NCI-H2227 (cell line): ENCODE results near the gene CLEC9A.
"Not testable (repeated sequence)": the region's sequence is repeated elsewhere in the genome, so short reads cannot be mapped to it uniquely, and the experiment has no call there.

Experiments used
- DNase-seq: peaks from one replicate; lab custom pipeline; 2025; ENCODE audit not compliant: unreplicated experiment; lab: John Stamatoyannopoulos, UW

The CLEC9A gene

GRCh38 chr12:10030446-10030845 lies at the start of gene CLEC9A:
TSS of gene CLEC9A (plus strand) at chr12:10030682. CDS start at chr12:10052688, 22,006 bp downstream.
- DNase-seq, result no peak

- DNase-seq, result no peak
Measured at GRCh38 chr12:9991876-9992275, 38.6 kb upstream of the CLEC9A start.

- no peak for DNase-seq
Measured at GRCh38 chr12:9992296-9992695, 38.2 kb upstream of the CLEC9A start.

- no peak for DNase-seq
Measured at GRCh38 chr12:9999016-9999415, 31.5 kb upstream of the CLEC9A start, which contains the start of gene CLEC1B. TSS of gene CLEC1B (minus strand) at chr12:9999121. CDS start at chr12:9999100, 21 bp downstream.

GRCh38 chr12:10001171-10001776 lies 29.2 kb upstream of the CLEC9A start:
- no peak for DNase-seq

- no peak for DNase-seq
Measured at GRCh38 chr12:10012630-10013330, 17.7 kb upstream of the CLEC9A start.

- no peak for DNase-seq
Measured at GRCh38 chr12:10015450-10015849, 15.0 kb upstream of the CLEC9A start.

- no peak for DNase-seq
Measured at GRCh38 chr12:10016881-10017280, 13.6 kb upstream of the CLEC9A start.

GRCh38 chr12:10018386-10018785 lies 12.1 kb upstream of the CLEC9A start:
- no peak for DNase-seq

- DNase-seq, result no peak
Measured at GRCh38 chr12:10021342-10021741, 9.1 kb upstream of the CLEC9A start.

GRCh38 chr12:10025236-10025635 lies 5.2 kb upstream of the CLEC9A start:
- no peak for DNase-seq

GRCh38 chr12:10026666-10027065 lies 3.8 kb upstream of the CLEC9A start:
- DNase-seq, result not testable (repeated sequence)

- DNase-seq, result no peak
Measured at GRCh38 chr12:10027311-10027710, 3.2 kb upstream of the CLEC9A start.

GRCh38 chr12:10027721-10028120 lies 2.8 kb upstream of the CLEC9A start:
- no peak for DNase-seq

GRCh38 chr12:10031321-10031720 lies 839 bp downstream of the CLEC9A start:
- no peak for DNase-seq

GRCh38 chr12:10031771-10032175 lies 1.3 kb downstream of the CLEC9A start:
- DNase-seq, result no peak

- DNase-seq, result no peak
Measured at GRCh38 chr12:10033783-10034545, 3.5 kb downstream of the CLEC9A start.

GRCh38 chr12:10042167-10042566 lies 11.7 kb downstream of the CLEC9A start:
- no peak for DNase-seq

- DNase-seq, result no peak
Measured at GRCh38 chr12:10048526-10048925, 18.0 kb downstream of the CLEC9A start.

- no peak for DNase-seq
Measured at GRCh38 chr12:10052193-10052913, 21.9 kb downstream of the CLEC9A start.

- DNase-seq, result no peak
Measured at GRCh38 chr12:10058387-10058786, 27.9 kb downstream of the CLEC9A start.
